Right atrium auricular region (tissue), 2 donors: ENCODE results near the gene ULK4. TPM values are rescaled to one million over a fixed set of nuclear protein-coding genes. Genes with fewer than 3 reads are reported as not detected.
"Not testable (repeated sequence)": the region's sequence is repeated elsewhere in the genome, so short reads cannot be mapped to it uniquely, and the experiment has no call there.

ENCODE experiments used
- DNase-seq: peaks from one replicate; pipeline ENCODE4 v3.0.0-alpha.2; 2019; ENCODE audit warnings: low spot score
- H3K27ac ChIP-seq, 2 donors: fragments of 200-600 bp; sonication (generic); 1 replicate in 1 of 2; 2 replicates in 1 of 2; pipeline ENCODE4 v1.5.1; 2016 to 2019
- H3K27me3 ChIP-seq, 2 donors: fragments of 200-600 bp; sonication (generic); one replicate each; pipeline versions ENCODE4 v1.5.1 to v1.6.0; 2017 to 2019
- H3K36me3 ChIP-seq: fragments of 200-600 bp; sonication (generic); one replicate; pipeline ENCODE4 v1.5.1; 2016
- H3K4me1 ChIP-seq, 2 donors: fragments of 200-600 bp; sonication (generic); one replicate each; pipeline versions ENCODE4 v1.5.1 to v1.6.0; 2017 to 2019
- H3K4me3 ChIP-seq, 2 donors: fragments of 200-600 bp; sonication (generic); 1 replicate in 1 of 2; 2 replicates in 1 of 2; pipeline ENCODE4 v1.5.1; 2017 to 2019; ENCODE audit warnings: mild to moderate bottlenecking in 1 of 2, moderate library complexity in 1 of 2
- H3K9me3 ChIP-seq, 2 donors: fragments of 200-600 bp; sonication (generic); one replicate each; pipeline ENCODE4 v1.5.1; 2019
- CTCF ChIP-seq, 2 donors: fragments of 200-600 bp; sonication (generic); IDR thresholded peaks; one replicate each; pipeline ENCODE4 v1.5.1; 2019; ENCODE audit warnings: antibody characterized with exemption in 2 of 2
- total RNA-seq, 2 donors: library from RNA; depleted of rRNA; stranded (reverse); fragments of >200 nt; gene quantifications; one replicate each; pipeline ENCODE4 v1.1.0, GENCODE V29; 2016

Gene ULK4
- total RNA-seq, 2 donors from 2014 or later: 7.1 to 10.1 TPM

GRCh38 chr3:41866298-41866697 lies 95.6 kb downstream of the ULK4 start:
- no peak overlapping the region for H3K4me3 ChIP-seq
- DNase-seq: no peak
- H3K9me3 ChIP-seq: no peaks in the 10 kb centered on the region
- no peak for TF ChIP-seq CTCF (IDR thresholded peaks at IDR 0.05)
- no peaks in the 10 kb centered on the region for H3K36me3 ChIP-seq
- H3K27ac ChIP-seq: no peak overlapping the region
- H3K4me1 ChIP-seq: no peaks in the 10 kb centered on the region
- H3K27me3 ChIP-seq: no peaks in the 10 kb centered on the region

GRCh38 chr3:41863024-41863423 lies 98.9 kb downstream of the ULK4 start:
- Histone ChIP-seq H3K36me3 (no peaks in the 10 kb centered on the region), H3K27ac (no peak overlapping the region), H3K9me3 (no peaks in the 10 kb centered on the region), H3K4me1 (no peaks in the 10 kb centered on the region), H3K4me3 (no peak overlapping the region), H3K27me3 (no peaks in the 10 kb centered on the region)
- TF ChIP-seq CTCF (IDR thresholded peaks at IDR 0.05): no peak
- DNase-seq: no peak

- not testable (repeated sequence) for H3K27me3 ChIP-seq, H3K4me1 ChIP-seq, H3K9me3 ChIP-seq, H3K36me3 ChIP-seq, H3K27ac ChIP-seq, H3K4me3 ChIP-seq, DNase-seq
Measured at GRCh38 chr3:41860489-41860888, 101.4 kb downstream of the ULK4 start.

- Histone ChIP-seq H3K4me3 (no peak overlapping the region), H3K9me3 (no peaks in the 10 kb centered on the region), H3K27ac (no peak overlapping the region), H3K27me3 (no peaks in the 10 kb centered on the region), H3K36me3 (no peaks in the 10 kb centered on the region), H3K4me1 (no peaks in the 10 kb centered on the region)
- no peak for TF ChIP-seq CTCF (IDR thresholded peaks at IDR 0.05)
- DNase-seq: no peak
Measured at GRCh38 chr3:41854956-41855355, 106.9 kb downstream of the ULK4 start.

- no peaks in the 10 kb centered on the region for H3K36me3 ChIP-seq
- no peaks in the 10 kb centered on the region for H3K4me1 ChIP-seq
- no peak for TF ChIP-seq CTCF (IDR thresholded peaks at IDR 0.05)
- H3K27ac ChIP-seq: no peak overlapping the region
- no peaks in the 10 kb centered on the region for H3K27me3 ChIP-seq
- H3K9me3 ChIP-seq: no peaks in the 10 kb centered on the region
- no peak for DNase-seq
- H3K4me3 ChIP-seq: no peak overlapping the region
Measured at GRCh38 chr3:41853540-41854196, 108.2 kb downstream of the ULK4 start.

GRCh38 chr3:41848753-41849574 lies 112.9 kb downstream of the ULK4 start:
- Histone ChIP-seq H3K4me3 (no peak overlapping the region), H3K27me3 (no peaks in the 10 kb centered on the region), H3K9me3 (no peaks in the 10 kb centered on the region), H3K27ac (no peak overlapping the region), H3K4me1 (no peaks in the 10 kb centered on the region), H3K36me3 (no peaks in the 10 kb centered on the region)
- no peak for DNase-seq
- no peak for TF ChIP-seq CTCF (IDR thresholded peaks at IDR 0.05)
